Ascending aorta (tissue), 2 donors: Measurements from ENCODE around the gene IL1R2. TPM values are rescaled to one million over a fixed set of nuclear protein-coding genes. Genes with fewer than 3 reads are reported as not detected.
"Not testable (repeated sequence)": the region's sequence is repeated elsewhere in the genome, so short reads cannot be mapped to it uniquely, and the experiment has no call there.

Source experiments
- DNase-seq, 2 donors: peaks; one replicate each; pipeline ENCODE4 v3.0.0-alpha.2; 2019; ENCODE audit warnings: low spot score in 2 of 2
- H3K27ac ChIP-seq, 2 donors: fragments of 200-600 bp; sonication (generic); one replicate each; pipeline ENCODE4 v1.5.1; 2016 to 2017; ENCODE audit warnings: mild to moderate bottlenecking in 1 of 2
- H3K27me3 ChIP-seq: fragments of 200-600 bp; sonication (generic); one replicate; pipeline ENCODE4 v1.5.1; 2017
- H3K36me3 ChIP-seq, 2 donors: fragments of 200-600 bp; sonication (generic); one replicate each; pipeline ENCODE4 v1.5.1; 2016
- H3K4me1 ChIP-seq, 2 donors: fragments of 200-600 bp; sonication (generic); one replicate each; pipeline ENCODE4 v1.5.1; 2016 to 2017; ENCODE audit warnings: mild to moderate bottlenecking in 1 of 2
- H3K4me3 ChIP-seq, 2 donors: fragments of 200-600 bp; sonication (generic); one replicate each; pipeline ENCODE4 v1.5.1; 2016 to 2017; ENCODE audit warnings: mild to moderate bottlenecking in 1 of 2
- H3K9me3 ChIP-seq, 2 donors: fragments of 200-600 bp; sonication (generic); one replicate each; pipeline ENCODE4 v1.5.1; 2016
- CTCF ChIP-seq, 3 experiments: fragments of 200-600 bp in 2 of 3; fragments of 450-650 bp in 1 of 3; sonication (generic) in 2 of 3; IDR thresholded peaks; one replicate each; pipeline ENCODE4 v1.5.1; 2016 to 2019; ENCODE audit warnings: antibody characterized with exemption in 3 of 3, mild to moderate bottlenecking in 1 of 3, moderate library complexity in 1 of 3
- intact Hi-C: fragments of 100-400 bp; cut with DNase I; formaldehyde crosslinking; loops from one replicate; pipeline ENCODE4 v1.15.1; 2023
- total RNA-seq: library from RNA; depleted of rRNA; stranded (reverse); fragments of >200 nt; gene quantifications from one replicate; pipeline ENCODE4 v1.1.0, GENCODE V29; 2016

The IL1R2 gene
- total RNA-seq, 1 donor from 2014 or later: 25.4 TPM

DNA sequence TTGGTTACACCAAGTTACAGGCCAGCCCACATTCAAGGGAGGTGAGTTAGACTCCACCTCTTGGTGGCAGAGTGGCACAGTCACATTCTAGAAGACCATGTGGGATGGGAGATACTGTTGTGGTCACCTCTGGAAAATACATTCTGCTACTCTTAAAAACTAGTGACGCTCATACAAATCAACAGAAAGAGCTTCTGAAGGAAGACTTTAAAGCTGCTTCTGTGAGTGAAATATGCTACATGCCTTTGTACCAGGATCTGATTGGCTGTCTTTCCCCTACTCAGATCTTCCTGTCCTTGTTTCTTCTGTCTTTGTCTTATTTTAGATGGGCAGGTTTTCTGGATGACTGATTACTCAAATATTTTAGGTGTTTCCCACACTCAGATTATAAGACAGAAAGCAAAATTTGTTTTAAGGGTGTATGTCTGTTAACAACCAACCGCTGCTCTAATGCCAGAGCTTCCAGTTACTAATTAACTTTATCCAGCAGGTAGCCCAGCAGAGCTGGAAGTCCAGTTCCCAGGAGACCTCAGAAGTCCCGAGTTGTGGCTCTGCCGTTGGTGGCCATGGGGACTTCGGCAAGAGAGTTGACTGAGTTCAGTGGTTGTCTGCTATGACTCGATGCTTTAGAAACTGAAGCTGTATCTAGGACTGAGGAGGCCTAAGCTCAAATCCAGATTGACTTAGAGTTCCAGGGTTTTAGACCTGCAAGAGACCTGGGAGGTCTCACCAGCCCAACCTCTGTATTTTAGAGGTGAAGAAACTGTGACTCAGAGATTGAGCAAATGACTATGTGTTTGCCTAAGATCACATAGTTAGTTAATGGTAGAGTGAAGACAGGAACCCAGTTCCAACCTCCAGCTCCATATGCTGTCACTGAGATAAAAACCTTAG, 7.4 kb downstream of the IL1R2 start:
- TF ChIP-seq CTCF (IDR thresholded peaks at IDR 0.05): no peak
- intact Hi-C loops: no loop called here

DNA sequence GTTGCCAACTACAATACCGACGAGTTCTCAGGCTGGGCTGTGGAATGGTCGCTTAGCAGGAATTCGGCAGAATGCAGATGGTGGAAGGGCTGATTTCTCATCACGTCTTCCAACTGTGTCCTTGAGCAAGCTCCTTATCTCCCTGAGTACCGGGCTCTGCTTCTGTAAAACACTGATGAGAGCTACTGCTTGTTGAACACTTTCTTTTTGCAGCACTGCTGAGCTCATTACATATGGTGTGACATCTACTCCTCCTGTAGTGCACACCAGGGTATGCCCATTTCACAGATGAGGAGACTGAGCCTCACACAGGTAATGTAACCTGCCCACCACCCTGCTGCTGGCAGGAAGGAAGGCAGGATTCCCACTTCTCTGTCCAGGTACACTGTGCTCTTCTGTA, 8.3 kb downstream of the IL1R2 start:
- DNase-seq: no peak
- Histone ChIP-seq H3K27me3 (no peaks in the 10 kb centered on the region), H3K9me3 (no peaks in the 10 kb centered on the region), H3K4me1 (no peaks in the 10 kb centered on the region), H3K36me3 (no peaks in the 10 kb centered on the region), H3K4me3 (no peak overlapping the region), H3K27ac (no peak overlapping the region)
- TF ChIP-seq CTCF (IDR thresholded peaks at IDR 0.05): no peak
- intact Hi-C loops: no loop called here

More for the DNA sequence above, 7.4 kb downstream of the IL1R2 start:
- H3K9me3 ChIP-seq: no peaks in the 10 kb centered on the region
- no peaks in the 10 kb centered on the region for H3K36me3 ChIP-seq
- no peaks in the 10 kb centered on the region for H3K27me3 ChIP-seq
- no peak overlapping the region for H3K4me3 ChIP-seq
- no peak for DNase-seq
- H3K4me1 ChIP-seq: no peaks in the 10 kb centered on the region
- no peak overlapping the region for H3K27ac ChIP-seq

DNA sequence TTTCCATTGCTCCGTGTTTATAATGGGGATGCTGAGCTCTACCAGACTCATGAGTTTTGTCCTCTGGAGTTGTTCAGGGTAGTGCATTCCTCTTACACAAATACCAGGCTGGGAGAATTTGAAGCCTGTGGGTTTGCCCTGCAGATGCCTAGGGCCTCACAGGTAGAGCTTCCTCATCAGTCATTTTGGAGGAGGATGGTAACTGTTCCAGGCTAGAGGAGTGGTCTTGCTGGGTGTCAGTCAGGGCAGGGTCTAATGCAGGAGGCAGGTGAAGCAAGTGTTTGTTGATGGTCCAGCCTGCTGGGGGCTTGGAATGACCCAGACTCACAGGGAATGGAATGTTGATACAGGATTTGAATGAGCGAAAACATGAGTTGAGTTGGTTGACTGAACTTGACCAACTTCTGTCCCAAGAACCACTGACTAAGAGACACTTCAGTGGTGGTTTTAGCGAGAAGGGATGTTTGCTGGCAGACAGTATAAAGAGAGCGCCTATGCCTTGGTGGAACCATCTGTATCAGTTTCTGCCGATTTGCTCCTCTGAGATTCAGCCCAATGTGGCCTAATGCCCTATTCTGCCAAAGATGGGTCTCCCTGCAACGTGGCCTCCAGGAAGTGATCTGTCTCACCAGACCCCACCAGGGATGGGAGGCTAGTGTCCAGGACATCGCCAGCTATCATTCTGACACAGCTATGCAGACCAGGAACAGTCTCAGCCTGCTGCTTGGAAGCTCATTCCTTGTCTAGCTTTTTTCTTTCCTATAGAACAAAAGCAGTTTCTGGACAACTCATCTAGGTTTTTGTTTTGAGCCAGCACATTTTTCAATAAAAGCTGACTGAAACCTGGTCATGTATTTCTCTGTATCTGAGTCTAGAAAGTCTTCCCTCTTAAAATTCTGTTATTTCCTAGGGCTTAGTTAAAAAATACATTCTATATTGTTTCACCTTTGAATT, 9.3 kb downstream of the IL1R2 start:
- no peak for TF ChIP-seq CTCF (IDR thresholded peaks at IDR 0.05)
- intact Hi-C loops: no loop called here
- H3K4me3 ChIP-seq: no peak overlapping the region

DNA sequence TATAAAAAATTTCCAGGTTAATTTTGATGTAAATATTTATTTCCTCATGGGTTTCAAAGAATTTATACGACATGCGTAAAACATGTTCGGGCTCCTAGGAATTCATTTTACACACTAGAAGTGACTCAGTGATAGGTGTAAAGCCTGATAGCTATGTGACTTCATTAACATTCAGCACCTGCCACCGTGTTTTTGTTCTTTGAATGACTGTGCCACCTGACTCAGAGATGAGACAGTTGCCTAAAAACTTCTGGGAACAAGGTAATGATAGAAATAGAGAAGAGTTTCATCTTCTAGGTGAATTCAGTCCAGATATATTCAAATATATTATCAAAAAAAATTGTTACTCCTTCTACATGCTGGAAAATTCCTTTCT, 10.0 kb downstream of the IL1R2 start:
- Histone ChIP-seq H3K27ac (no peak overlapping the region), H3K36me3 (no peaks in the 10 kb centered on the region), H3K27me3 (no peaks in the 10 kb centered on the region), H3K9me3 (no peaks in the 10 kb centered on the region), H3K4me3 (no peak overlapping the region), H3K4me1 (no peaks in the 10 kb centered on the region)
- DNase-seq: no peak
- no peak for TF ChIP-seq CTCF (IDR thresholded peaks at IDR 0.05)
- intact Hi-C loops: no loop called here

More for the DNA sequence above, 9.3 kb downstream of the IL1R2 start:
- no peak for DNase-seq
- Histone ChIP-seq H3K36me3 (no peaks in the 10 kb centered on the region), H3K4me1 (no peaks in the 10 kb centered on the region), H3K27ac (no peak overlapping the region), H3K9me3 (no peaks in the 10 kb centered on the region), H3K27me3 (no peaks in the 10 kb centered on the region)

DNA sequence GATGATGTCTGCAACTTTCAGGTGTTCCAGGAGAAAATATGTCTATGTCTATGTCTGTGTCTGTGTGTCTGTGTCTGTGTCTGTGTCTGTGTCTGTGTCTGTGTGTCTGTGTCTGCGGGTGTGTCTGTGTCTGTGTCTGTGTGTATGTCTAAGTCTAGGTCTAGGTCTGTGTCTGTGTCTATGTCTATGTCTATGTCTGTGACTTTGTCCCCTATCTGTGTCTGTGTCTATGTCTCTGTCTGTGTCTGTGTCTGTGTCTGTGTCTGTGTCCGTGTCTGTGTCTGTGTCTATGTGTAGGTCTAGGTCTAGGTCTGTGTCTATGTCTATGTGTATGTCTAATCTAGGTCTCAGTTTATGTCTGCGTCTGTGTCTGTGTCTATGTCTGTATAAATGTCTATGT, 10.5 kb downstream of the IL1R2 start:
- no peaks in the 10 kb centered on the region for H3K4me1 ChIP-seq
- no peaks in the 10 kb centered on the region for H3K36me3 ChIP-seq
- no peak for DNase-seq
- H3K9me3 ChIP-seq: no peaks in the 10 kb centered on the region
- no peaks in the 10 kb centered on the region for H3K27me3 ChIP-seq
- no peak overlapping the region for H3K27ac ChIP-seq
- intact Hi-C loops: no loop called here
- no peak for TF ChIP-seq CTCF (IDR thresholded peaks at IDR 0.05)
- H3K4me3 ChIP-seq: no peak overlapping the region

- DNase-seq, H3K36me3 ChIP-seq, intact Hi-C loops, H3K9me3 ChIP-seq, H3K27me3 ChIP-seq, H3K27ac ChIP-seq, H3K4me1 ChIP-seq, H3K4me3 ChIP-seq: not testable (repeated sequence)
These were observed 11.1 kb downstream of the IL1R2 start for GRCh38 chr2:102002909-102003308.
